Stimulated activated CD4-positive, alpha-beta T cell treated with anti-CD3 and anti-CD28 coated beads, Interleukin-4, amount 100 ng/mL, for 48 hours (primary cell): ENCODE data around the gene MAGEA8.
"Not testable (repeated sequence)": the region's sequence is repeated elsewhere in the genome, so short reads cannot be mapped to it uniquely, and the experiment has no call there.

Experiments used
- DNase-seq, 2 donors: peaks; one replicate each; pipeline ENCODE4 v3.0.0-alpha.2; 2020; ENCODE audit warnings: low read depth in 2 of 2

MAGEA8 gene

GRCh38 chrX:149881081-149881711 lies at the start of gene MAGEA8:
Gene MAGEA8, plus strand, starts transcription at chrX:149881183. Its CDS starts 3,090 bp downstream, at chrX:149884273.
- DNase-seq, result no peak

DNA sequence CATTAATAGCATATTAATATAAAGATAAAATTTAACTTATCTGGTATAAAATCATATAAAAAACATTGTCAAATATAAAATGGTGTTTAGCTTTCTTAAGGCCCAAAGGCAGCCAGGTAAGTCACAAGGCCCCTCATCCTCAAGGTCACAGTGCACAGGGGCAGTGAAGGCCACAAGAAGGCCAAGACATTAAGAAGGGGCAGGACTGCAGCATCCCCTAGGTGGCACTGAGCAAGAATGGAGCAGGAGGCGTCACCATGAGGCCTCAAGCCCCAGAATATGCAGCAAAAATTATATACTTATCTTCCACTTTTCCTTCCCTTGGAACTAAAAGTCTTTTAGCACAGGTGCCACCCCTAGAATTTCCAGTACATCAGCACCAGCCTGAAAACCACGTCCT lies 49.5 kb upstream of the MAGEA8 start:
- DNase-seq, result no peak

DNA sequence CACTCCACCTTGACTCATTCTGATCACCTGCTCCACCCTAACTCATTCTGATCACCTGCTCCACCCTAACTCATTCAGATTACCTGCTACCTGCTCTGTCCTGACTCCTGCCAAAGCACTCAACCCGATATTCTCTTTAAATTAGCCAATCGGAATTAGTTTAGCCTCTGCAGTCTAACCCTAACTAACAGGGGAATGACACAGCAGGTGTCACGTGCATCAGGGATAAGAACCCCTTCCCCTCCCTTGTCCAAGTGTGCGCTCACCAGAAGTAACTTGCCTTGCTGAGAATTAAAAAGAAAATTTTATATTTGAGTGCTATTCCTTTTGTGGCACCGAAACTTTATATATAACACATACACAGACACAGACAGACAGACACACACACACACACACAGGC lies 44.3 kb upstream of the MAGEA8 start:
- DNase-seq, result not testable (repeated sequence)

DNA sequence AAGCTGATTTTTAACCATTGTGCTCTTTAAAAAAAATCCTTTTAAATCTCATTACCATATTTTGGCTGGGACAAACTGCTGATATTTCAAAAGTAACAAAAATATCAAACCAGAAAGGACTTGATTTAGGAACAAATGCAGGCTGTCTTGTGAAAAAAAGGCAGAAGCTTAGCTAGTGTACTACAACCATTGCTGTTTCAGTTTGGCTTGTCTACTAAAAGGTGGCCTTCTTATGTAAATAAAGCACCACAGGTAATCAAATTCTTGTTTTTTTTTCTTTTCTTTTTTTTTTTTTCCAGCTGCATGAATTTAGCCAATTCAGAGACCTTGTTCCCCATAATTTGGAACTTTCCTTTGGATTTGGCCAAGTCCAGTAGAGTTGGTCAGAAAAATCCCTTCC lies 43.8 kb upstream of the MAGEA8 start:
- no peak for DNase-seq

DNA sequence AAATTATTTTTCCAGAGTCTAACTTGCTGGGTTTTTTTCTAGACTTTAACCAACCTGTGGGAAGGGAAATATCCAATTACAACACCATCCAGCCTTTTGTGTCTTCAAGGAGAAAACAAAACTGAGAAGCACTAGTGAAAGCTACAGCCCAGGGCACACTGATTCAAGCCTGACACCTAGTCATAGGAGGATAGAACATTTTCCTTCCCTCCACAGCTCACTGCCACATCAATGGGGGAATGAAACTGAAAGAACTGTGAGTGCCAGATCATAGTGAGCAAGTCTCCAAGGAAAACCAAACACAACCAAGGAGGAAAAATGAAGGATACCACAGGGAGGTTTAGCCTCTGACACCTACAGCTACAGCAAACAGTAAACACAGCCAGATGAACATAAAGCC lies 43.3 kb upstream of the MAGEA8 start:
- DNase-seq, result no peak

GRCh38 chrX:149841929-149842328 lies 39.1 kb upstream of the MAGEA8 start:
- no peak for DNase-seq

DNA sequence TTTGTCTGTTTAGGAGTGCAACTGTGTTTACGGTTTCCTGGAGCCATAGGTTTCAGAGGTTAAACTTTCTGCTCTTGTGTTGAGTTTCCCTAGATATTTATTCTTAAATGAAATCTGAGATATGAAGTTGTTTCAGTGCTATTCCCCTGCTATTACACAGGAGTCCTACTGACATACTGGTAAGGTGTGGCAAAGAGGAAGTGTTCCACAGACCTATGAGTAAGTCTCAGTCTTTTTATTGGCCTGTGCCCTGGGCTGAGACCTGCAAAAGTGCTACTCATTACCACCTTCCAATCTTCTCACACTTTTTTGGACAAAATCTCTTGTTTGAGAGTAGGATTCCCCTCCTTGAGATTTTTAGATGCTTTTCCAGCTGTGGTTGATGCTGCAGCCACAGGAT lies 35.6 kb upstream of the MAGEA8 start:
- DNase-seq, result no peak

DNA sequence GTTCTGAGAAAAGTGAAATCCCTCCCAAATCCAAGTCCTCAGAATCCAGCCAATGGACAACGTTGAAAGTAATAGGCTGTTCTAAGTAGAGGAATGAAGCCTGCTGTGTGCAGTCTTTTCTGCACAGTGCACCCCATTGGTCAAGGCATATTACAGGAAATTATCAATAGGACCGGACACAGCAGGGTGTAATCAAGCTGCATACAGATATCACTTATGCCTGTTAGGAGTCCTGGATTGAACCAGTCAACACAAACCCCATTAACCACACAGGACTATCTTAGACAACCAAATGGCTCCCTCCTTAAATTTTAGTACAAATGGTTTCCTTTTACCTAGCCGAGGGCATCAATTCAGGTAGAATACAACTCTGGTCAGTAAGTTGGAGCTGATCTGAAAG lies 34.2 kb upstream of the MAGEA8 start:
- no peak for DNase-seq

- no peak for DNase-seq
These were observed 32.1 kb upstream of the MAGEA8 start for GRCh38 chrX:149848855-149849254.

DNA sequence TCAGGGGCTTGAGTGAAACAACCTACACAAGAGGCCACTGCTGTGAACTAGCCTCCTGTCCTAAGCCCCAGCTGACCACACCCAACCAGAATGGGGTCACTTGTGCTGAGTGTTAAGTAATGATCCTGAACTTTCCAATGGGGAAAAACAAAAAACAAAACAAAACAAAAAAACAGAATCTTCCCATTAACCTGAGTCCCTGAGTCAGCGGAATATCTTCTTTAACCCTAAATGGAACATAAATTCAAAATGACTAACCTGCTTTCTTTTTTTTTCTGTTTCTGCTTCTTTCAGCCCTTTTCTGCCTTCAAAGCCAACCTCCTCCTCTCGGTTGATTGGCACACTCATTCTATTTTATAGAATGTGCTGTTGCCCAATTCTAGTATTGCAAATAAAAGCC lies 31.2 kb upstream of the MAGEA8 start:
- no peak for DNase-seq

DNA sequence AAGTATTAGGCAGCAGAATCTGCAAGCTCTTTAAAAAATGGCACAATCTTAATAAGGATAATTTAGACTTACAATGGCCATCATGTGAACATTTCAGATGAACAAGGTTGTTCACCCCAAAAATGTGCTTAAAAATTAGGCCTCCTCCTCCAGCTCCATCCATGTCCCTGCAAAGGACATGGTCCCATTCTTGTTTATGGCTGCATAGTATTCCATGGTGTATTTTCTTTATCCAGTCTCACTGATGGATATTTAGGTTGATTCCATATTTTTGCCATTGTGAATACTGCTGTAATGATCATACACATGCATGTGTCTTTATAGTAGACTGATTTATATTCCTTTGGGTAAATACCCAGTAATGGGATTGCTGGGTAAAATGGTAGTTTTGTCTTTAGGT lies 29.1 kb upstream of the MAGEA8 start:
- no peak for DNase-seq

- DNase-seq, result no peak
These were observed 27.1 kb upstream of the MAGEA8 start for GRCh38 chrX:149853925-149854324.

DNA sequence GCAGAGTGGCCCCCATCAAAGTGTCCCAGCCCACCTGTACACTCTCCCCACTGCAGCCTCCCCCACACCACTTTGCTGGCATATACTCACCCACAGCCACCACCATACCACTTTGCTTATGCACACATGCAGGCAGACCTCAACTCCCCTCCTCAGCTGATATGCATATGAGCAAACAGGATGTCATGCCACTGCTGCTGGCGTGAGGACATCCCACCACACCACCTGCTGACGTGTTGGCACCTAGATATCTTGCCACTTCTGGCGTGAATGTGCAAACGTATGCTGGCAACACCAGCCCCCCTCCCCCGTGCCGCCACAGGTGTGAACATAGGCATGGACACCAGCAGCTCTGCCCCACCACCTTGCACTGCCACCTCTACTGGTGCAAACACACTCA lies 22.4 kb upstream of the MAGEA8 start:
- no peak for DNase-seq

DNA sequence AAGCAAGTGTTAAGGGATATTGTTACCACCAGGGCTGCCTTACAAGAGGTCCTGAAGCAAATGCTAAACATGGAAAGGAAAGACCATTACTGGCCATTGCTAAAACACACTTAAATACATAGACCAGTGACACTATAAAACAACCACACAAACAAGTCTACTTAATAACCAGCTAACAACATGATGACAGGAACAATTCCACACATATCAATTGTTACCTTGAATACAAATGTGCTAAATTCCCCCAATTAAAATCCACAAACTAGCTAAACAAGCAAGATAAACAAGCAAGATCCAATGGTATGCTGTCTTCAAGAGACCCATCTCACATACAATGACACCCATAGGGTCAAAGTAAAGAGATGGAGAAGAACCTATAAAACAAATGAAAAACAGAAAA lies 20.5 kb upstream of the MAGEA8 start:
- no peak for DNase-seq

DNA sequence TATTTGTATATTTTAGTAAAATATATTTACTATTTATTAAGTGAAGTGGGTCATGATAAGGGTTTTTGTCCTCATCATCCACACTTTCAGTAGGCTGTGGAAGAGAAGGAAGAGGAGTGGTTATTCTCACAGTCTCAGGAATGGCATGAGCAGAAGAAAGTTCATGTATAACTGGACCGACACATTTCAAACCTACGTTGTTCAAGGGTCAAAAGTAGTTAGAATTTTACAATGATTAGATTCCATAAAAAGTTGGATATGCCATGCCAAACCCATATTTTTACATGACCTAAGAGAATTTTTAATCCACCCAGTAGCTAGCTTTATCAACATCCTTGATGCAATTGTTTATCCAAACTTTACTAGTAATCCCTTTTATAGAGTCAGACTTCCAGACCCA lies 15.6 kb upstream of the MAGEA8 start:
- no peak for DNase-seq

DNA sequence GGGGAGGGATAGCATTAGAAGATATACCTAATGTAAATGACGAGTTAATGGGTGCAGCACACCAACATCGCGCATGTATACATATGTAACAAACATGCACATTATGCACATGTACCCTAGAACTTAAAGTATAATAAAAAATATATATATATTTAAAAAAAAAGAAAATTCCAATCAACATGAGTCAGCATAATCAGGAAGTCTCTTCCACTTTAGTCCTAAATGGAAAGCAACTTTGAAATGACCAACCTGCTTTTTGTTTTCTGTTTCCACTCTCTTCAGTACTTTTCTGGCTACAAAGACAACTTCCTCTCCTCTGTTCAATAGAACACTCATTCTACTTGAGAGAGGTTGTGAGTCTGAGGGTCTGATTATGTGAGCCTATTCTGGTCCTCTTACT lies 13.5 kb upstream of the MAGEA8 start:
- DNase-seq, result no peak

GRCh38 chrX:149870840-149871239 lies 10.1 kb upstream of the MAGEA8 start:
- DNase-seq, result no peak

DNA sequence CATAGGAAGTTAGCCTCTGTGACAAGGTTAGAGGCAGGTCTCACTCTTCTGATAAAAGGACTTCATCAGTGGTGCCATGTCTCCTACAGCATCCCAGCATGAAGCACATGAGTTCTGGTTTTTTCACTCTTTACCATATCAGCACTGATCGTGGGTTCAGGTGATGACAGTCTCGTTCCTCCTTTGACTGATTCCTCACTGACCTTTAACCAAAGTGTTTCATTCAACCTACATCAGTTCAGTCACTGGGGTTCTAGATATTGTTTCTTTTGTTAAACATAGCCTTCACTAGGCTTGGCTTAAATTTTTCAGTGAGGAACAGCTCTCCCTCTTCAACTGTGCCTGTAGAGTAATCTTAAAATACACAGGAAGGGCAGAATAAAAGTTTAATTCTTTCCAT lies 9.6 kb upstream of the MAGEA8 start:
- DNase-seq, result no peak

GRCh38 chrX:149871940-149872339 lies 9.0 kb upstream of the MAGEA8 start:
- peak; percentile 43 to 53 for DNase-seq

- DNase-seq, result no peak
These were observed 3.8 kb upstream of the MAGEA8 start for GRCh38 chrX:149877157-149877556.

DNA sequence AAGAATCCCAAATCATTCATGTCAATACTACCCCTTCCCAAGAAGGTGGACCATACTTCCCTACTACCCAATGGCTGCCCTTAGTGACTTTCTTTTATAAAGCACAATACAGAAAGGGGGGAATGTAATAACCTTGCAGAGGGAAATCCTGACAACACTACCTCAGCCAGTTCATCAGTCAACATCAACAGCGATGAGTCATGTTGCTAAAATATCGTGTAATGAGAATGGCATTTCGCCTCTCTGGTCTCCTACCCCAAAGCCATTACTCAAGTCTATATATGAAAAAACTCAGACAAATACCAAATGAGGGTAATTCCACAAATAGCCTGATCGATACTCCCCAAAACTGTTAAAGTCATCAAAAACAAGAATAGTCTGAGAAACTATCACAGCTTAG lies 3.3 kb upstream of the MAGEA8 start:
- no peak for DNase-seq

DNA sequence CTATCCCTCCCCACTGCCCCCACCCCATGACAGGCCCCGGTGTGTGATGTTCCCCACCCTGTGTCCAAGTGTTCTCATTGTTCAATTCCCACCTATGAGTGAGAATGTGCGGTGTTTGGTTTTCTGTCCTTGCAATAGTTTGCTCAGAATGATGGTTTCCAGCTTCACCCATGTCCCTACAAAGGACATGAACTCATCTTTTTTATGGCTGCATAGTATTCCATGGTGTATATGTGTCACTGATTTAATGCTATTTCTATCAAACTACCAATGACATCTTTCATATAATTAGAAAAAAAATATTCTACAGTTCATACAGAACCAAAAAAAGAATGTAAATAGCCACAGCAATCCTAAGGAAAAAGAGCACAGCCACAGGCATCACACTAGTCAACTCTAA lies 9.8 kb downstream of the MAGEA8 start:
- not testable (repeated sequence) for DNase-seq

- DNase-seq, result no peak
These were observed 17.6 kb downstream of the MAGEA8 start for GRCh38 chrX:149898554-149898953.
